H9 (cell line): ENCODE measurements around the gene NEK11. TPM values are rescaled to one million over a fixed set of nuclear protein-coding genes. Genes with fewer than 3 reads are reported as not detected.

Experiments
- DNase-seq: peaks from one replicate; pipeline ENCODE4 v3.0.0-alpha.2; 2017
- H2AFZ ChIP-seq: one replicate; pipeline ENCODE4 v1.6.1; 2013; ENCODE audit warnings: mild to moderate bottlenecking, low read length, control low read depth, moderate library complexity
- H2AK5ac ChIP-seq: 2 replicates; pipeline ENCODE4 v1.6.1; 2013; ENCODE audit warnings: low read length, control low read depth, mixed read lengths; ENCODE audit not compliant: insufficient read length
- H2BK120ac ChIP-seq: one replicate; pipeline ENCODE4 v1.6.1; 2013; ENCODE audit warnings: low read depth, mild to moderate bottlenecking, low read length, control low read depth, inconsistent platforms; ENCODE audit not compliant: poor library complexity, severe bottlenecking
- H2BK12ac ChIP-seq: 2 replicates; pipeline ENCODE4 v1.6.1; 2013; ENCODE audit warnings: low read length, control low read depth, mixed read lengths, low read depth; ENCODE audit not compliant: insufficient read length
- H2BK15ac ChIP-seq: 2 replicates; pipeline ENCODE4 v1.6.1; 2013; ENCODE audit warnings: low read depth, low read length, control low read depth
- H2BK20ac ChIP-seq: one replicate; pipeline ENCODE4 v1.6.1; 2013; ENCODE audit warnings: low read depth, mild to moderate bottlenecking, low read length, control low read depth, inconsistent platforms; ENCODE audit not compliant: poor library complexity, severe bottlenecking
- H2BK5ac ChIP-seq: 2 replicates; pipeline ENCODE4 v1.6.1; 2013; ENCODE audit warnings: low read length, control low read depth, mixed read lengths; ENCODE audit not compliant: insufficient read length
- H3K14ac ChIP-seq: 2 replicates; pipeline ENCODE4 v1.6.1; 2013; ENCODE audit warnings: low read length, control low read depth; ENCODE audit not compliant: insufficient read depth
- H3K18ac ChIP-seq: 2 replicates; pipeline ENCODE4 v1.6.1; 2013; ENCODE audit warnings: low read depth, mild to moderate bottlenecking, mixed read lengths, low read length, control low read depth; ENCODE audit not compliant: insufficient read length
- H3K23ac ChIP-seq: 2 replicates; pipeline ENCODE4 v1.6.1; 2013; ENCODE audit warnings: low read length, control low read depth, mixed read lengths, low read depth; ENCODE audit not compliant: insufficient read length
- H3K23me2 ChIP-seq: 2 replicates; pipeline ENCODE4 v1.6.1; 2013; ENCODE audit warnings: low read depth, mild to moderate bottlenecking, mixed read lengths, low read length, control low read depth; ENCODE audit not compliant: insufficient read length, poor library complexity, severe bottlenecking
- H3K27ac ChIP-seq: 2 replicates; pipeline ENCODE4 v1.5.1; 2013; ENCODE audit warnings: low read length, control low read depth, mixed read lengths, low read depth; ENCODE audit not compliant: insufficient read length
- H3K27me3 ChIP-seq: 2 replicates; pipeline ENCODE4 v1.6.1; 2013; ENCODE audit warnings: low read length, control low read depth, inconsistent platforms; ENCODE audit not compliant: insufficient read depth
- H3K4ac ChIP-seq: 2 replicates; pipeline ENCODE4 v1.6.1; 2013; ENCODE audit warnings: low read depth, mild to moderate bottlenecking, control low read depth, inconsistent platforms, low read length, moderate library complexity
- H3K4me1 ChIP-seq: 2 replicates; pipeline ENCODE4 v1.6.1; 2013; ENCODE audit warnings: low read length, control low read depth, inconsistent platforms; ENCODE audit not compliant: insufficient read depth
- H3K4me2 ChIP-seq: 2 replicates; pipeline ENCODE4 v1.6.1; 2013; ENCODE audit warnings: low read length, control low read depth, mixed read lengths; ENCODE audit not compliant: insufficient read length, insufficient read depth
- H3K56ac ChIP-seq: 2 replicates; pipeline ENCODE4 v1.6.1; 2013; ENCODE audit warnings: low read depth, mild to moderate bottlenecking, mixed read lengths, low read length, control low read depth; ENCODE audit not compliant: insufficient read length
- H3K79me1 ChIP-seq: 2 replicates; pipeline ENCODE4 v1.6.1; 2013; ENCODE audit warnings: low read depth, mild to moderate bottlenecking, moderate library complexity, low read length, control low read depth, inconsistent platforms; ENCODE audit not compliant: insufficient read depth, poor library complexity, severe bottlenecking
- H3K79me2 ChIP-seq: 2 replicates; pipeline ENCODE4 v1.6.1; 2013; ENCODE audit warnings: low read length, control low read depth, inconsistent platforms; ENCODE audit not compliant: insufficient read depth
- H3K9ac ChIP-seq: 2 replicates; pipeline ENCODE4 v1.6.1; 2013; ENCODE audit warnings: low read length, control low read depth, mixed read lengths; ENCODE audit not compliant: insufficient read length; ENCODE audit errors: extremely low read depth
- H3K9me3 ChIP-seq: one replicate; pipeline ENCODE4 v1.6.1; 2013; ENCODE audit warnings: low read depth, low read length, inconsistent platforms; ENCODE audit not compliant: control insufficient read depth
- H3T11ph ChIP-seq: one replicate; pipeline ENCODE4 v1.6.1; 2013; ENCODE audit warnings: mild to moderate bottlenecking, low read length, control low read depth, inconsistent platforms
- H4K20me1 ChIP-seq: one replicate; pipeline ENCODE4 v1.6.1; 2013; ENCODE audit not compliant: control insufficient read depth, insufficient read length, insufficient read depth
- H4K5ac ChIP-seq: 2 replicates; pipeline ENCODE4 v1.6.1; 2013; ENCODE audit warnings: low read depth, mild to moderate bottlenecking, mixed read lengths, low read length, control low read depth; ENCODE audit not compliant: insufficient read length
- H4K8ac ChIP-seq: replicated peaks from 2 replicates; pipeline ENCODE4 v1.6.1; 2013; ENCODE audit warnings: low read length, control low read depth, mixed read lengths, low read depth; ENCODE audit not compliant: insufficient read length
- H4K91ac ChIP-seq: 2 replicates; pipeline ENCODE4 v1.6.1; 2013; ENCODE audit warnings: low read depth, mild to moderate bottlenecking, moderate library complexity, mixed read lengths, low read length, control low read depth; ENCODE audit not compliant: insufficient read length
- H3K27ac Mint-ChIP-seq, 3 experiments: 2 replicates in 2 of 3; 3 replicates in 1 of 3; pipeline ENCODE4 v1.8.0; 2020 to 2021; ENCODE audit warnings: mixed read lengths in 3 of 3, mild to moderate bottlenecking in 1 of 3, moderate library complexity in 1 of 3
- H3K27me3 Mint-ChIP-seq: 2 replicates; pipeline ENCODE4 v1.8.0; 2021; ENCODE audit warnings: low read depth, mild to moderate bottlenecking, moderate library complexity, mixed read lengths
- H3K36me3 Mint-ChIP-seq, 3 experiments: 2 replicates in 2 of 3; 3 replicates in 1 of 3; pipeline ENCODE4 v1.8.0; 2020 to 2021; ENCODE audit warnings: low read depth in 3 of 3, mixed read lengths in 3 of 3; ENCODE audit not compliant: insufficient read depth in 1 of 3
- H3K4me1 Mint-ChIP-seq, 2 experiments: 2 replicates each; pipeline ENCODE4 v1.8.0; 2020; ENCODE audit warnings: mixed read lengths in 2 of 2
- H3K4me3 Mint-ChIP-seq, 2 experiments: 2 replicates in 1 of 2; 3 replicates in 1 of 2; pipeline ENCODE4 v1.8.0; 2020 to 2021; ENCODE audit warnings: mild to moderate bottlenecking in 2 of 2, mixed read lengths in 2 of 2, moderate library complexity in 1 of 2
- H3K9me3 Mint-ChIP-seq, 2 experiments: 2 replicates in 1 of 2; 3 replicates in 1 of 2; pipeline ENCODE4 v1.8.0; 2020; ENCODE audit warnings: mild to moderate bottlenecking in 2 of 2, mixed read lengths in 2 of 2, moderate library complexity in 1 of 2
- WGBS: extraction: QIAGEN DNeasy Blood & Tissue Kit; methylation state at CpG from one replicate; pipeline ENCODE4 v1.1.7; 2013; ENCODE audit warnings: missing lambda C conversion rate, low lambda C conversion rate, mixed read lengths; ENCODE audit not compliant: insufficient read length; ENCODE audit errors: extremely low coverage; 5-methylcytosine and 5-hydroxymethylcytosine counted together
- total RNA-seq: library from RNA; stranded (reverse); gene quantifications from 2 replicates; pipeline ENCODE4 v1.2.1, GENCODE V29; 2021
- TF ChIP-seq, protein P1 (sequence below): fragments of 200-600 bp; sonication (generic); conservative IDR thresholded peaks from 3 replicates; pipeline ENCODE4 v1.8.0; 2021; ENCODE audit warnings: antibody characterized with exemption, mild to moderate bottlenecking

Gene NEK11
- total RNA-seq, 1 experiment from 2014 or later: 2.5 TPM

DNA sequence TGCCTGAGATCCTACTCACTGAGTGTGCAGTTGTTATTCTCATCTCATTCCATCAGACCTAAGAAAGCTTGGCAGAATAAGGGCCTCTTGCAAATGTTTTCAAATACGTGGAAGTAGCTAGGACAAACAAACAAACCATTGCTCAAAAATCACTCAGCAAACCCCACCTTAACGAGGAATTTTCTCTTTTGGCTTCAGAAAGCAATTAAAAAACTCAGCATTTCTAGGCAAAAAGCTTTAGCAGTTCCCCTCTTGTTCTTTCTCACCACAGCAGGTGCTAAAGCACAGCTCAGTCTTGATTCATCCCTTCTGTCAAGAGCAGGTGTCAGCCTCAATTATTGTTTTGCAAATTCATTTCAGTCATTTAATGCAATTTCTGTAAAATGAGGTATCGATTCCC, 296.3 kb downstream of the NEK11 start:
- TF ChIP-seq, protein P1, sequence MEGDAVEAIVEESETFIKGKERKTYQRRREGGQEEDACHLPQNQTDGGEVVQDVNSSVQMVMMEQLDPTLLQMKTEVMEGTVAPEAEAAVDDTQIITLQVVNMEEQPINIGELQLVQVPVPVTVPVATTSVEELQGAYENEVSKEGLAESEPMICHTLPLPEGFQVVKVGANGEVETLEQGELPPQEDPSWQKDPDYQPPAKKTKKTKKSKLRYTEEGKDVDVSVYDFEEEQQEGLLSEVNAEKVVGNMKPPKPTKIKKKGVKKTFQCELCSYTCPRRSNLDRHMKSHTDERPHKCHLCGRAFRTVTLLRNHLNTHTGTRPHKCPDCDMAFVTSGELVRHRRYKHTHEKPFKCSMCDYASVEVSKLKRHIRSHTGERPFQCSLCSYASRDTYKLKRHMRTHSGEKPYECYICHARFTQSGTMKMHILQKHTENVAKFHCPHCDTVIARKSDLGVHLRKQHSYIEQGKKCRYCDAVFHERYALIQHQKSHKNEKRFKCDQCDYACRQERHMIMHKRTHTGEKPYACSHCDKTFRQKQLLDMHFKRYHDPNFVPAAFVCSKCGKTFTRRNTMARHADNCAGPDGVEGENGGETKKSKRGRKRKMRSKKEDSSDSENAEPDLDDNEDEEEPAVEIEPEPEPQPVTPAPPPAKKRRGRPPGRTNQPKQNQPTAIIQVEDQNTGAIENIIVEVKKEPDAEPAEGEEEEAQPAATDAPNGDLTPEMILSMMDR: no peak
- no CpG with 5 or more reads among the region's 3 CpGs for WGBS
- H2BK20ac ChIP-seq: no peak overlapping the region
- H3K27me3 ChIP-seq: no peaks in the 10 kb centered on the region
- H3K79me2 ChIP-seq: no peaks in the 10 kb centered on the region
- H2BK120ac ChIP-seq: no peak overlapping the region
- no peak overlapping the region for H2AFZ ChIP-seq
- H2BK5ac ChIP-seq: no peak overlapping the region
- no peak for DNase-seq
- no peak overlapping the region for H3T11ph ChIP-seq
- H3K23me2 ChIP-seq: no peaks in the 10 kb centered on the region
- H3K79me1 ChIP-seq: no peaks in the 10 kb centered on the region
- H3K23ac ChIP-seq: no peak overlapping the region
- H3K4me2 ChIP-seq: no peak overlapping the region
- H4K20me1 ChIP-seq: no peaks in the 10 kb centered on the region
- no peak overlapping the region for H4K5ac ChIP-seq
- H2BK12ac ChIP-seq: no peak overlapping the region
- no peak overlapping the region for H2BK15ac ChIP-seq
- Mint-ChIP-seq H3K27me3 (no peaks in the 10 kb centered on the region), H3K27ac (no peak overlapping the region), H3K4me3 (no peak overlapping the region), H3K36me3 (peaks cover 0 to 3% (median 0%) of the 10 kb centered on the region in 3 experiments; a peak in 1 of 7 replicates), H3K4me1 (peaks cover 6 to 14% of the 10 kb centered on the region in 2 experiments; a peak in 3 of 4 replicates), H3K9me3 (0 out of 5 replicates have a peak, but pooled peaks cover 0 to 2% of the 10 kb centered on the region in 2 experiments)
- no peak overlapping the region for H3K14ac ChIP-seq
- H3K18ac ChIP-seq: no peak overlapping the region
- no peak overlapping the region for H3K27ac ChIP-seq
- H4K91ac ChIP-seq: no peak overlapping the region
- H4K8ac ChIP-seq: no peak overlapping the region
- H3K9me3 ChIP-seq: no peaks in the 10 kb centered on the region
- H3K9ac ChIP-seq: no peak overlapping the region
- no peak overlapping the region for H3K56ac ChIP-seq
- no peak overlapping the region for H3K4ac ChIP-seq
- H2AK5ac ChIP-seq: no peak overlapping the region
- no peaks in the 10 kb centered on the region; the same call in 1 of the 2 replicates for H3K4me1 ChIP-seq
